ENCODE results near the gene VHLL.

The VHLL gene

DNA sequence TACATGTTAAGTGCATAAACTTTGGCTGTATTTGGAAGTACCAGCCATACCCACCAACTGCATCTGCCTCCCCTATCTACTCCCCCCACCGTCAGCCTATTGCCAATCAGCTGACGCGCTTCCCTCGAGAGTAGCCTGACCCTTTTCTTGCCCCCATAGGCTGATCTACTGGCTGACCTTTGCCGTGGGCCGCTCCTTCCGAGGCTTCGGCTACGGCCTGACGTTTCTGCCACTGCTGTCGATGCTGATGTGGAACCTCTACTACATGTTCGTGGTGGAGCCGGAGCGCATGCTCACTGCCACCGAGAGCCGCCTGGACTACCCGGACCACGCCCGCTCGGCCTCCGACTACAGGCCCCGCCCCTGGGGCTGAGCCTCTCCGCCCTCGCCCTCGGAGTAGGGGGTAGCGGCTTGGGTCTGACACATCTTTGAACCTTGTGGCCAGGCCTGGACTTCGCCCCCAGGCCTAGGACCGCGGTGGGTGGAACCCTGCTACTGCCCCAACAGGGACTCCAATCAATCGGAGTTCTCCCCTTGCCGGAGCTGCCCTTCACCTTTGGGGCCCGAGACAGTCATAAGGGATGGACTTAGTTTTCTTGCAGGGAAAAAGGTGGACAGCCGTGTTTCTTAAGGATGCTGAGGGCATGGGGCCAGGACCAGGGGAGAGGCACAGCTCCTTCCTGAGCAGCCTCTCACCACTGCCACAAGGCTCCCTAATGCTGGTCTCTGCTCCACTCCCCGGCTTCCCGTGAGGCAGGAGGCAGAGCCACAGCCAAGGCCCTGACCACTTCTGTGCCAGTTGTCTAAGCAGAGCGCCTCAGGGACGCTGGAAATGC, 7.7 kb downstream of the VHLL start:
- no peak for DNase-seq (ENCODE audit: low read depth)

- no peak for DNase-seq (ENCODE audit: low read depth)
These were observed 9.2 kb downstream of the VHLL start for GRCh38 chr1:156289857-156290256.

DNA sequence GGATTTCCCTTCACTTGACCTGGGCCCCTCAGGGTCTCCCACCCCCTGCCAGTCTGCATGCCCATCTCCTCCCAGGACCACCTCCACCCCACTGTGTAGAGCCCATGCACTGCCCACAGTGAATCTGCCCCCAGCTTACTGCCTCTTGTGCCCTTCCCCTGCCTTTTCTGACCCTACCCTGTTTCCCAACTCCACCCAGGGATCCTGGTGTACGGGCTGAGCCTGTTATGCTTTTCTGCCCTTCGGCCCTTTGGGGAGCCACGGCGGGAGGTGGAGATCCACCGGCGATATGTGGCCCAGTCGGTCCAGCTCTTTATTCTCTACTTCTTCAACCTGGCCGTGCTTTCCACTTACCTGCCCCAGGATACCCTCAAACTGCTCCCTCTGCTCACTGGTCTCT, 13.0 kb downstream of the VHLL start:
- DNase-seq (ENCODE audit: low read depth), result no peak

GRCh38 chr1:156285437-156285836, 13.7 kb downstream of the VHLL start:
- no peak for DNase-seq (ENCODE audit: low read depth)

- no peak for DNase-seq (ENCODE audit: low read depth)
These were observed 14.3 kb downstream of the VHLL start for GRCh38 chr1:156284757-156285156.

DNA sequence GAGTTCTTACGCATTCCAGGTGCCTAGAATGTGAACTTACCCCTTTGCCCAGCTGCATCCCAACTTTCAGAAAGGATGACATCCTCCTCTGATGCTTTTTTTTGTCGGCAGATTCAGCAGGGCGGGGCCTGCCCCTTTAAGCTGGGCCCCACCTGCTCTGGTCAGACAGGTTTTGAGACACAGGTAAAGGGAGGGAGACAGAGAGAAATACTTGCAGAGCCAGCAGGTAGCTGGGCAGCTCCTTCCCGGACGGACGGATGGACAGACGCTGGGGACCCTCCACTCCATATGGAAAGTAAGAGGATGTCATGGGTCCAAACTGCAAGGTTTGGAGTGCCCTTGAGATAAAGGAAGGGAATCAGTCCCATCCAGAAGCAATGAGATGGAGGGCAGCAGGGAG, 15.0 kb downstream of the VHLL start, which contains the start of gene TMEM79:
TMEM79 (plus strand) TSS at position 214 of the 400 bp plus-strand sequence. CDS start 902 bp downstream, outside the sequence.
- no peak for DNase-seq (ENCODE audit: low read depth)

DNA sequence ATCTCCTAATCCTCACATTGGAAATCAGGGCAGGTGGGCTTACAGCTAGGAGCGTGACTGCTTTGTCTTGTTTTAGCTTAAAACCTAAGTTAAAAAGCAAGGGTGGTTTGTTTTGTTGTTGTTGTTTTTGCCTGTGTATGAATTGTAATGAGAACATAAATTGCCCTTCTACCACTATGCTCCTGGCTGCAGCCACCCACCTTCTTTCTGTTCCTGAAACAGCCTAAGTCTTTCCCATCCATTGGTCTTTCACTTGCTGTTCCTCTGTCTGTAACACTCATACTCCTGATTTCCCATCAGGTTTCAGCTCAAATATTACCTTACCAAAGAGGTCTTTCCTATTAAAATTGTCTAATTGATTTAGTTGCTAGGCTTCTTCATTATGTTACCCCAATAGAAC, 15.6 kb downstream of the VHLL start:
- no peak for DNase-seq (ENCODE audit: low read depth)

DNA sequence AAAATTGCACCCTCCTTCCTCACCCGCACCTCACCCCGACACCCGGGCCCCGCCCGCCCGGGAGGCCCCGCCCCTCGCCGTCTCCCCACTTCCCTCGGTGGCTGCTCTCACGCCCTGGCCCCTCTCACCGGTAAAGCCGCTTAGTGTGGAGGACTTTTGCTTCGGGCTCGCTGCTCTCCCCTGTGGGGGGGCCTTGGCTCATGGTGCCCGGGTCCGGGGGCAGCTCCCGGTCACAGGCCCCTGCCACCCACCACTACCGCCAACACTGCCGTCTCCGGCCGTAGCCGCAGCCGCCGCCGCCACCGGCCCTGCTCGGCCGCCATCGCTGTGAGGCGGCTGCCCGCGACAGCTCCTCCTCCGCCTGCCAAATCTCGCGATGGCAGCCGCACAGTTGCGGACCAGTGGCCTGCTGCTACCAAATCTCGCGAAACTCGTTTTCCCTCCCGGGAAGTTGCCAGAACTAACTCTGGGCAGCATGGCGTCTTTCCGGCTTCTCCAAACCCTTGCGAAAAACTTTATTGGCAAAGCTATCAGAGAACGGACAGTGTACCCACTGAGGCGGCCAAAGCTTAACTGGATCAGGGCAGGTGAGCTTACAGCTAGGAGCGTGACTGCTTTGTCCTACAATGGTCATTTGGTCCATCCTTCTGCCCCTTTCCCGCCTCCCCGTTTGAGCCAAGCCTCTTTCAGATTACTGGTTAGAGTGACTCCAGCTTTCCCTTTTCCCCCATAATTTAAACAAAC, 16.5 kb downstream of the VHLL start, which contains the start of gene SMG5:
SMG5 (minus strand) TSS at position 347 of the 744 bp plus-strand sequence; CDS start at position 202, 145 bp downstream.
- DNase-seq (ENCODE audit: low read depth), result peak; percentile 92

DNA sequence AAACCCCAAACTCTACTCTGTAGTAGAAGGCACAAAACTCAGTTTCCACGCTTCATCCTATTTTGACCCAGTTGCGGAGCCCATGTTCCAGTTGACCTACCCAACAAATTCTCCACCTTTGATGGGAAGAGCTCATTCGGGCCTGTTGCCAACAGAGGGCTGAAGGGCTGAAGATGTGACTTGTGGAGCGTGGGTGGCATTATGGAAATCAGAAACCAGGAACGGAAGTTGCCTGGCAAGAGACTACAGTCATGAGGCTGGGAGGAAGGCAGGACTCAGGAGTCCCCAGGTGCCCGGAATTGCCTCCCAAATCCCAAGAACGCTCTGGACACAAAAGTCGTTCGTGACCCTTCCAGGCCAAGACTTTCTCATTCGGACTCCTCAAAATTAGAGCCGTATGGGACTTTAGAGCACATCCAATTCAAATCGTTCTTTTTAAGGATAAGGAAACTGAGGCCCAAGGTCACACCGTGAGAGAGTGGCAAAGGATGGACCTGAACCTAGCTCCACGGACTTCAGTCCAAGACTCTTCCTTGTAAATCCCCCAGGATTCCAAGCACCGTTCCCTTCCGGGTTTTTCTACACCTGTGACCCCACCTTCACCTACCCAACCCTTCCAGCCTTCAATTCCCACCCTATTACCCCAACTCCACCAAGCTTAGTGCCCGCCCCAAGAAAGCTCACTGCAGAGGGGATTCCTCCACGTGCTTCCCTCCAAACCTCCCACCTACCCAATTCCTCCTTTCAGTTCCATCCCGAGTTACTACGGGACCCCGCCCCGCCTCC, 17.2 kb downstream of the VHLL start:
- peak; percentile 12 for DNase-seq (ENCODE audit: low read depth)

- peak; percentile 54 for DNase-seq (ENCODE audit: low read depth)
These were observed 17.8 kb downstream of the VHLL start for GRCh38 chr1:156281281-156281680.

GRCh38 chr1:156279837-156280236, 19.3 kb downstream of the VHLL start:
- DNase-seq (ENCODE audit: low read depth), result no peak

GRCh38 chr1:156276966-156277381, 22.1 kb downstream of the VHLL start:
- no peak for DNase-seq (ENCODE audit: low read depth)

GRCh38 chr1:156276532-156276931, 22.6 kb downstream of the VHLL start:
- no peak for DNase-seq (ENCODE audit: low read depth)

- DNase-seq (ENCODE audit: low read depth), result no peak
These were observed 28.8 kb downstream of the VHLL start for GRCh38 chr1:156270314-156270713.

GRCh38 chr1:156268336-156268735, 30.8 kb downstream of the VHLL start:
- DNase-seq (ENCODE audit: low read depth), result no peak

DNA sequence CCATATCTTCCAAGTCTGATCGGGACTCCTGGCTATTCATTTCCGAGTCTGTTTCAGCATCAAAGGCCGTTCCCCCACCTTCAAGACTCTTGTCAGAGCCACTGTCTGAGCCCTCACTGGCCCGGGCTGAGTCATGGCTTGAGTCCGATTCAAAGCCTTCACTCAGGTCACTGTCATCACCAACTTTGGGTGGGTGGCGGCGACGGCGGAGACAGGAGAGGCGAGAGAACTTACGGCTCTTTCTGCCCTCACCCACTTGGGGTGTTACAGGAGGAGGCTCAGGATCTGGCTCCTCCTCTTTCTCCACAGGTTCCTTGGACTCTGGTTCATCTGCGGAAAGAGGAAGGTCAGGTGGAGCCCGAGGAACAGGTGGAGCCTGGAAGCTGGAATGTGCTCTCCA, 33.1 kb downstream of the VHLL start:
- DNase-seq (ENCODE audit: low read depth), result no peak

GRCh38 chr1:156263288-156263655, 35.8 kb downstream of the VHLL start:
- DNase-seq (ENCODE audit: low read depth), result no peak

DNA sequence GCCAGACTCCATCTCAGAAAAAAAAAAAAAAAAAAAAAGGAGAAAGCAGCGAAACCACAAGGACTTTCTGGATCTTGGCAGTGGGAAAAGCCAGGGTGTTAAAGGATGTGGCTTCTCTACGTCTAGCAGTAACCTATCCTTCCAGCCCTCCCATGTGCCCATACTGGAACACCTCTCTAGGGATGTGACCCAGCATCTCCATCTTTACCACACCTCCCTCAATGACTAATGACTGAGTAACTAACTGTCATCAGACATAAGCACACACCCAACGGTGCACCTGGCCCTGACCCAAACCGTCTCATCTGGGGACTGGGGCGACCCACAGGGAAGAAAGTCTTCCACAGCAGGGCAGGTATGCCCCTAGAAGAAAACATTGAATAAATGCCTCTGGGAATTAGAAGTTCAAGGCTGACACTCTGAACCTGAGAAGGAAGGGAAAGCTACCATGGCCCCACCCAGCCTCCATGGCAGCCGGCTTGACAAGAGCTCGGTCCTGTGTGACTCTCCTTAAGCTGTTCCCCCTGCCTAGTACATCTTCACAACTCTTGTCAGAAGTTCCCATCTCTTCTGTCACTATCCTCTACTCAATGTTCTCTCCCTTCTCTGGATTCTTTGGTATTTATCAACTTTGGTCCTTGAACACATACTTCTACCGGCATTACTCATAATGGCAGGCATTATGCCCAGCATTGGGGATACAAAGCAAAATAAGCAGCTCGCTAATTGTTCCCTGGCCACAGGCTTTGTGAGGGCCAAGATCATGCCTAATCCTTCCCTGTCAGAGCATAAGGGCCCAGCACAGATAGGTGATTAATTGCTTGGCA, 36.4 kb downstream of the VHLL start:
- DNase-seq (ENCODE audit: low read depth), result no peak

- no peak for DNase-seq (ENCODE audit: low read depth)
These were observed 38.2 kb downstream of the VHLL start for GRCh38 chr1:156260896-156261295.

GRCh38 chr1:156259805-156260204, 39.3 kb downstream of the VHLL start:
- DNase-seq (ENCODE audit: low read depth), result no peak

- no peak for DNase-seq (ENCODE audit: low read depth)
These were observed 40.2 kb downstream of the VHLL start for GRCh38 chr1:156258859-156259258.

Data from activated T-cell treated with anti-CD3 and anti-CD28 coated beads for 48 hours (primary cell).